Measurements from ENCODE around the gene IRAG1.

DNA sequence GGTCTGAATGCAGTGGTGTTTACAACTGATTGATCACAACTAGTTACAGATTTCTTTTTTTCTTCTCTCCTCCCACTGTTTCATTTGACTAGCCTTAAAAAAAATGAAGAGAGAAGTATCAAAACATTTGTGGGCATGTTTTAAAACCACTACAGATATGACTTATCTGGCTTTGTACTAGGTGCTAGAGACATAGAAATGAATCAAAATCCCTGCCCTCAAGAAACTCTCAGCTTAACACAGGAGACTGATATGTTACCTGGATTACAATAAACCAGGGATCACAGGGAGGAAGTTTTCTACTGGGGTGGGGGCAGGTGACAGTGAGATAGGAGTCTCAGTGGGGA lies 32.3 kb upstream of the IRAG1 start:
- TF ChIP-seq TCF12 (IDR thresholded peaks at IDR 0.05; ENCODE audit: low read depth) (no peak), EP300 (IDR thresholded peaks at IDR 0.05; ENCODE audit: borderline replicate concordance) (no peak), RAD21 (IDR thresholded peaks at IDR 0.05; ENCODE audit: low read depth) (no peak), EGR1 (IDR thresholded peaks at IDR 0.05) (no peak), TAF1 (IDR thresholded peaks at IDR 0.05; ENCODE audit: low read depth) (no peak), CEBPB (IDR thresholded peaks at IDR 0.05) (no peak), TEAD4 (IDR thresholded peaks at IDR 0.05) (no peak), CREB1 (IDR thresholded peaks at IDR 0.05; ENCODE audit: low read depth) (no peak), FOXM1 (IDR thresholded peaks at IDR 0.05; ENCODE audit: borderline replicate concordance, low read depth) (no peak)
- TF ChIP-seq, protein P1, sequence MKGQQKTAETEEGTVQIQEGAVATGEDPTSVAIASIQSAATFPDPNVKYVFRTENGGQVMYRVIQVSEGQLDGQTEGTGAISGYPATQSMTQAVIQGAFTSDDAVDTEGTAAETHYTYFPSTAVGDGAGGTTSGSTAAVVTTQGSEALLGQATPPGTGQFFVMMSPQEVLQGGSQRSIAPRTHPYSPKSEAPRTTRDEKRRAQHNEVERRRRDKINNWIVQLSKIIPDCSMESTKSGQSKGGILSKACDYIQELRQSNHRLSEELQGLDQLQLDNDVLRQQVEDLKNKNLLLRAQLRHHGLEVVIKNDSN (IDR thresholded peaks at IDR 0.05), result no peak
- TF ChIP-seq, protein P2, sequence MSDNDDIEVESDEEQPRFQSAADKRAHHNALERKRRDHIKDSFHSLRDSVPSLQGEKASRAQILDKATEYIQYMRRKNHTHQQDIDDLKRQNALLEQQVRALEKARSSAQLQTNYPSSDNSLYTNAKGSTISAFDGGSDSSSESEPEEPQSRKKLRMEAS (IDR thresholded peaks at IDR 0.05), result no peak
